GM18909 (cell line): Measurements from ENCODE around the gene DAPK2.

Experiments
- ATAC-seq: cut with Tn5 transposase; IDR thresholded peaks from one replicate; pipeline ENCODE4 v1.9.1; 2021; ENCODE audit warnings: mild to moderate bottlenecking; ENCODE audit not compliant: unreplicated experiment, poor library complexity

DAPK2 gene

DNA sequence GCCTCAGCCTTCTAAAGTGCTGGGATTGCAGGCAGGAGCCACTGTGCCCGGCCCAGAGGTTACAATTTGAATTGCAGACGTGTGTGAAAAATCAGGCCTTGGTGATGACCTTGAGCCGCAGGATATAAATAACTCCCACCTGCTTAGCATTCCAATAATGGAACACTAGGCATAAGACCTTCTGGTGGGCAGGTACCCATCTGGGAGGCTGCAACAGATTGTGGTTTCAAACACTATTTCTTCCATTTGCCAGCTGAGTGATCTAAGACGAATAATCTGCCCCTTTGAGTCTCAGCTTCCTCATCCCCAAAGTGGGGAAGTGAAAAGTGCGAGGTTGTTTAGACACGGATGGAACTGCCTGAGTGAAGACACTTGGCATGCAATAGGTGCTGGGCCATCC, 164.9 kb downstream of the DAPK2 start:
- ATAC-seq: no peak

DNA sequence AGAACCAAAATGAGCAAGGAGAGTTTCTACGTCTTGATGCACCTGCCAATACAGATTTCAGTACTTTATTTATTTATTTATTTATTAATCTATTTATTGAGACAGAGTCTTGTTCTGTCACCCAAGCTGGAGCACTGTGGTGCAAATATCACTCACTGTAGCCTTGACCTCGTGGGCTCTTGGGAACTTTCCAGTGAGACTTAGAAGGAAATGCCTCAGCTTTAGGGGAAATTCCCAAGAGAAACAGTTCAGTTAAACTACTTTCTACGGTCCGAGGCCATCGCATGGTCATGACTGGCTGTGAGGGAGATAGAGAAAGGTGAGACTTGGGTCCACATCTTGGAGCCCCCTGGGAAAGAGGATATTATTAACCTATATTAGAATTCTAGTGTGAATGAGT, 165.5 kb downstream of the DAPK2 start:
- ATAC-seq: no peak

DNA sequence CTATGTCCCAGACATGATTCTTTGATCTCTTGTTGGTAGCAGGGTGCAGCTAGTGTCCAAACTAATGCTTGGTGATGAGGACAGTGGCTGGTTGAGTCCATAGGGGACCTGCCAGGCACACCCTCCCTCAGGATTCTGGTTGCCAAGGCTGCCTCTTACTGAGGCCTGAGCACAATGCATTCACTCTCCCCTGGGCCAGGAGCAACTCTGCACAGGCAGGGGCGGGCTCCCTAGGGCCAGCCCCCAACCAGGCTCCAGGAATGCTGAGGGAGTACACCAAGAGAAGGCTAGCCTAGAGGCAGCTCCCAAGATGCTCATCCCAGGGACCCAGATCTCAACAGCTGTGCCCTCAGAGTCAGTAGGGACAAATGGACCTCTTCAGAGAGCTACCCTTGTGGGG, 166.3 kb downstream of the DAPK2 start:
- no peak for ATAC-seq

DNA sequence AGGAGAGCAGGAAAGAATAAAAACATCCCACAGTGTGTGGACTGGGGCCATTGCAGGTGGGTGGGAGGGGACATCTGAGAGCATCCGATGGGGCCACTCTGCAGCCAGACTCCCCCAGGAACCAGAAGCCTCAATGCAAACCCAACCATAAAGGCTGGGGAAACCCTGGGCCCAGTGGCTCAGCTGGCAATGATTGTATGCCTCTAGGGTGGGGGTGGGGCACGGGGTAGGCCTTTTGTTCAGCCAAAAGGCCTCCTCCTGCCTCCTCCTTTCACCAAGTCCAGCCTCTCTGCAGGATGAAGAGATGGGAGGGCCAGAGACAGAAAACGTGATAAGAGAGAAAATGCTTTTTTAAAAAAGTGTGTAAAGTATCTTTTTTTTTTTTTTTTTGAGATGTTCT, 167.1 kb downstream of the DAPK2 start:
- ATAC-seq: no peak

DNA sequence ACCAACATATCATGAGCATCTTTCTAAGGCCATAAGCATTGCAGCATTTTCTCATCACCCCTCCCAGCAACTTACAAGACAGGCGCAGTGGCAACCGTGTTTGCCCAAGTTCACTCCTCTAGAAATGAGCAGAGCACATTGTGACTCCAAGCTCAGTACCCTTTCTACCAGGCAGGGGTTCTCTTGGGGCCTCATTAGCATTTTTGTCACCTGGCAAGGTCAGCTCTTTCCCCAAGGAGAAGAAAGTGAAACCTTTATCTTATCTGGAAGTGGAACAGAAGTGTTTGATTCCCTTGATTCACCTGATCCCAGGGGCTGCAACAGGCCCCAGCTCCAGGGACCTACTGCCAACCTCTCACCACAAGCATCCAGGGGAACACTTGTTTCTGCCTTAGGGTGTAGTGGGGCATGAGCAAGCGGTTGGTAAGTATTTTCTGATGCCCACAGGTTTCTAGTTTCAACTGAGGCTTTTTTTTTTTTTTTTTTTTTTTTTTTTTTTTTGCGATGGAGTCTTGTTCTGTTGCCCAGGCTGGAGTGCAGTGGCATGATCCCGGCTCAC, 168.5 kb downstream of the DAPK2 start:
- no peak for ATAC-seq

DNA sequence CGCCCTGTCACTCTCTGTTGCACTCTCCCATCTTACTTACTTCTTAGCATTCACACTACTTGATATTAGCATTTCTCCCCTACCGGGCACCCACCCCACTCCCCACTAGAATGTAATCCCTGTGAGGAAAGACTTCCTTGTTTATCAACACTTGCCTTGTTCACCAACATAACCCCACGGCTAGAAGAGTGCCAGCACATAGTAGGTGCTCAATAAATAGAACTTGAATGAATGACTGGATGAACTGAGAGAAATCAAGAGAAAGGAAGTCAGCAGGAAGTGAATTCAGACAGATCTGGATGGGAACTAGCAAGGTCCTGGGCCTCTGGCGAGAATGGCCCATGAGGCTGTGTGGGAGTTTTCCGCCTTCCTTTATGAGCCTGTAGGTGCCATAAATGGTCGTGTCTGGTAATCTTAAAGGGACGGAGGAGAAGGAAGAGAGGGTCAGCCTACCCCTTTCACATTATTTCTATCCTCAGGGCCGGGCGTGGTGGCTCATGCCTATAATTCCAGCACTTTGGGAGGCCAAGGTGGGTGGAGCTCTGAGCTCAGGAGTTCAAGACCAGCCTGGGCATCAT, 170.1 kb downstream of the DAPK2 start:
- no peak for ATAC-seq

DNA sequence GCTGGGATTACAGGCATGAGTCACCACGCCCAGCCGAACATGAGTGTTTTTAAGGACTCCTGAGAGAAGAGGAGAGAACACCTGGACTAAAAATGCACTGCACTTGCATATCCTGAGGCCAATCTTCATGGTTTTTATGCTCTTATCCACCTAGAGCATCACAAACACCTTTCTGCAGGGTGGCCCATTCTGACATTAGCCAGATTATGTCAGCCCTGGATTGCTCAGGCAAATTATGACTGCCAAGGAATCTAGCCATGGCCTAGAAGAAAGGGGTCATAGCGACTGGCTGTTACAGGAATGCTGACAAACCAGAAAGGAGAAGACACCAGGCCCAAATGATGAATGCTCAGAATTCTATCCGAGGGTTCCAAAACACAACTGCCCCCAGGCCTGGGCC, 171.7 kb downstream of the DAPK2 start:
- ATAC-seq: no peak

DNA sequence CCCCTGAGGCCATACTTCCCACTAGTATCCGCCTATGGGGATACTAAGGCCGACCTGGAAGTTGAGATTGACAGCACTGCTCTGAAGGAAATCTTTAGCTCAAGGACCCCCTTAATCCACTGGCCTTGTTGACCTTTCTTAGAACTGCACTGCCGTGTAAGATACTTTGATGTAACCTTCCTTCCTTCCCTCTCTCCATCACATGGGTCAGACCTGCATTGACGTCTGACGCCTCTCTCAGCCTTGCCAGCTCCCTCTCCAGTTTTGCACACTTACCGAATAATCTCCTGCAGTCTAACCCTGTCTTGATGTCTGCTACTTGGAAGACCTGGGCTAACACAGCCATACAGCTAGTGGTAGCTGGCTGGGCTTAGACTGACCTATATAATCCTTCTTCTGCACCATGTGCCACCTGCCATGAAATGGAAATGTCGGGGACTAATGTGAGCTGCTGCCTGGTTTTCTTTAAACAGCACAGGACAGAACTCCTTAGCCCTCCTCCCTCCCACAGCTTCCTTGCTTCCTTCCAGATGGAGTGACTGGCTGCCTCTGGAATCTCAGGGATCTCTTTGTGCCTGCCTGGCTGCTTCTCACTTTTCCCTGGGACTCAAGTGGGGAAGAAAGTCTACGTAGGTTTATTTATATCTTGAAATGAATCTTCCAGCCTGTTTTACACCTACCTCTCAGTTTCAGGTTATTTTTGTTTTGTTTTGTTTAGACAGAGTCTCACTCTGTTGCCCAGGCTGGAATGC, 173.3 kb downstream of the DAPK2 start:
- ATAC-seq: no peak

DNA sequence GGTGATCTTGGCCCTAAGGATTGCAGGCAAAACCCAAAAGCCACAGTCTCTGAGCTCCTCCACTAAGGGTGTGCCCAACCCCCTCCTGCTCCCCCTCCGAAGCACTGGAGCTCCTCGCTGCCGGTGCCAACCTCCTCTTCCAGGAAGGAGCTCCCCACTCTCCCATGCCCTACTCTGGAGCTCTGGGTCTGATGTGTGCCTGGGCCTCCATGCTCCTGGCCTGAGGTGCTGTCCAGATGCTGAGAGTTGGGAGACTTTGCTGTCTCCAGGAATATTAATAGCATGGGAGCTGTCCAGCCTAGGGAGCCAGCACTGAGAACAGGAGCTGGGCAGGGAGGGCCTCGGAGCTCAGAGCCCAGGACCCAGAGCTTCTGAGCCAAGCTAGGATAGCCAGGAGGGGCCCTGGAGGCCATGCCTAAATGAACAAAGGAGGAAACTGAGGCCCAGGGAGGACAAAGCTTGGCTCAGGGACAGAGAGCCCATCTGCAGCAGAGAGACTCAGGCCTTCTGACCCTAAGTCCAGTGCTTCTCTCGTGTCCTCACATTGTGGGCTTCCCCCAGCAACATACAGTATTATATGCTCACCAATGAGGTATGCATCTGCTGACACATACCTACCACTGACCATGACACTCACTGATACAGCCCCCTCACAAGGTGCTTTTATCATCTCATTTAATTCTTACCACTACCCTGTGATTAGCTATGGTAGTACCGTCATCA, 175.6 kb downstream of the DAPK2 start:
- no peak for ATAC-seq

DNA sequence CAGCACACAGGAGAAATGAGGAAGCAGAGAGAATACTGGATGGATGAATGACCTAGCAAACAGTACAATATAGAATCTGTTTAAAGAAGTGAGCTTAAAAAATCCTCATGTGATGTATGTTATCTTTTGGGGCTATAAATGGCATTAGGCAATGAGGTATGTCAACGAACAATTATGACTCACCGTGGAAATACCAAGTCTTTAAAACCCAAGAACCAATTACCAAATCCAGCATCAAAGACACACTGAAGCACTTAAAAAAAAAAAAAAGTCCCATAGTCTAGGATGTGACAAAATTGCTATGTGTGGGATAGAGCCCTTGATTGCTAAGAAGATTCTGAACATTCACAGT, 176.3 kb downstream of the DAPK2 start:
- no peak for ATAC-seq

DNA sequence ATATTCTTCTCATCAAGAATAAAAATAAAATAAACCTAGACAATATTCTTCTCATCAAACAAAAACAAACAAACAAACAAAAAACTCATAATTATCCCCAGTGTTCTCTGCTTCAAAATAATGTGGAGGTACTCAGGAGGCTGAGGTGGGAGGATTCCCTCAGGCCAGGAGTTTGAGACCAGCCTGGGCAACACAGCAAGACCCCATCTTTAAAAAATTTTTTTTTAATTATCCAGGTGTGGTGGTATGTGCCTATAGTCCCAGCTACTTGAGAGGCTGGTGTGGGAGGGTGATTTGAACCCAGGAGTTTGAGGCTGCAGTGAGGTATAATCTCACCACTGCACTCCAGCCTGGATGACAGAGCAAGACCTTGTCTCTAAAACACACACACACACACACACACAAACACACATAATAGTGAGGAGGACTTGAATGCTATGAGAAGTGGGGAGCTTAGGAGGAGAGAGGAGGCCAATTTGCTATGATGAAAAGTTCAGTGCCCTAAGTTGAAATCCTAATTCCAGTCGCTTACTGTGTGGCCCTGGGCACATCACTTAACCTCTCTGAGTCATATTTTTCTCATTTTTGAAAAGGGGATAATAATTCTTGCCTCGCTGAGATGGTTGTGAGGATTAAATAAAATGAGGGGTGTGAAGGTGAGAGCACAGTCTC, 176.8 kb downstream of the DAPK2 start:
- no peak for ATAC-seq

DNA sequence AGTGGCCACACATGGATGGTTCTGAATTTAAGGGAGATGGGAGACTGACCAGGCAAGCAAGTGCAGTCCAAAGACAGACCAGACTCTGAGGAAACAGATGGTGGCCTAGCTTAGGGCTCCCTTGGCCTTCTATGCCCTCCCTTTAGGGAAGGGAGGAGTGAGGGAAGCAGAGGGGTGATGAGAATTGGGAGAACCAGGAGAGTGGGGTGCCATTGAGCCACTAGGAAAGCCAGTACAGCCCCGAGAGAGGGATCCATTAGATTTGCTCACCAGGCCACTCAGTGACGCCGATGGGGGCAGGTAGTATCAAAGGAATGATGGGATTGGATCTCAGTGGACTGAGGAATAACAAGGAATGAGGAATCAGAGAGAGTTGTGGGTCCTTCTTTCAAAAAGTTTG, 182.1 kb downstream of the DAPK2 start:
- ATAC-seq: no peak

DNA sequence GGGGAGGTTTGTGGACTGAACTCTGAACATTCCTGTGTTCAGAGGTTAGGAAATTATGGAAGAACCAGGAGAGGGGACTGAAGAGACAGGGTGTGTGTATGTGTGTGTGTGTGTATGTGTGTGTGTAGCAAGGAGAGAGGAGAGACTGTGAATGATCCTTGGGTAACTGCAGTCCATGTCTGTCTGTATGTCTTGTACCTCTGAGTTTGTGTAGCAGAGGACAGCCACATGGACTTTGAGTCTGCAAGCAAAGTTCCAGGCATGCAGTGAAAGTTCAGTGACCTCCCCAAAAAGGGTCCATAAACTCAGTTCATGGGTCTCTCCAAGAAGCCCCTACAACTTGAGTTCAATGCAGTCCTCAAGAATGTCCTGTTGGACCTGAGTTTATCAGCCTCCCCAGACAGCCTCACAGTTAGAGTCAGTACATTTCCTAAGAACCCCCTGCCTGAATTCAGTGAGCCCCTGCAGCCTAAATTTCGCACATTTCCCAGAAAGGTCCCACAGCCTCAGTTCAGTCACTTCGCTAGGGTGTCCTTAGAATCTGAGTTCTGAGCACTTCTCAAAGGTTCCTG, 184.3 kb downstream of the DAPK2 start:
- ATAC-seq: no peak

DNA sequence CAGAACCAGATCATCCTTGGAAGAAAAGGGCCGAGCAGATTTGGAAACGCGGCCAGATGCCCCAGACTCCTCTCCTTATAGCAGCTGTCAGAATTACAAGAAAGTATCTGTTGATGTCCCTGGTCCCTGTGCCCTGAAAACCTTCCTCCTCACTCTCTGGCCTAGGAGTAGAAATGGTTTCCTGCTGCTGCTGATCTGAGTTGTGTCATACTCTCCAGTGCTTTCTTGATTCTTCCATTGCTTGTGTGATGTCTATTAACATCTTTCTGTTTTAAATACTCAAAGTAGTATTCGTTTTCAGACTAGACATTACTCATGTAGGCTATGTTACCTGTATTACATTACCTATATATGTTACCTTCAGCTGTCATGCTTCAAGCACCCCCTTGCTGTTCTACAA, 185.7 kb downstream of the DAPK2 start:
- no peak for ATAC-seq

DNA sequence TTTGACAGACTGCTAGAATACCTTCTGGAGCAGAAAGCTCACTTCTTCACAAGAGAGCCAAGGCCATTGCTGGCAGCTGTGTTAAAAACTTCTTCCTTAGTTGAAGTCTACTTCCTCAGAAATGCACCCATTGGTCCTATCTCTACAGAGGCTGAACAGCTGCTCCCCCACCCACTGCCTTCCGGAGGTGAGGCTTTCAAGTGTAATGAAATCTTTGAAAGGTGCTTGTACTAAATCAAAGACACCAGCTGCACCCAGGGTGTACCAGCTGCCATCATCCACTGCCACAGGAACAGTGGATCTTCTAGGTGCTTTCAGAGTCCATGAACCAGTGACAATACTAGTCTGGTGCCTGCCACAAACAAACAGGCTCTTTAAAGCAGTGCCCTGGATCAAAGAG, 186.1 kb downstream of the DAPK2 start:
- no peak for ATAC-seq

DNA sequence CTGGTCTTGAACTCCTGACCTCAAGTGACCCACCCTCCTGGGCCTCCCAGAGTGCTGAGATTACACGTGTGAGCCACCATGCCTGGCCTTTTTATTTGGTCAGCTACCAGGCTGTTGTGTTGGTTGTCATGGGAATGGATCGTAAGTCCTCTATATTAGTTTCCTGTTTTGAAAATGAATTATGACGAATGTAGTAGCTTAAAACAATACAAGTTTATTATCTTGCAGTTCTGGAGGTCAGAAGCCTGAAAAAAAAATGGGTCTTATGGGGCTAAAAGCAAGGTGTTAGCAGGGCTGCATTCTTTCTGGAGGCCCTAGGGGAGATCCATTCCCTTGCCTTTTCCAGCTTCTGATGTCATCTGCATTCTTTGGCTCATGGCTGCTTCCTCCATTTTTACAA, 187.4 kb downstream of the DAPK2 start:
- ATAC-seq: no peak

DNA sequence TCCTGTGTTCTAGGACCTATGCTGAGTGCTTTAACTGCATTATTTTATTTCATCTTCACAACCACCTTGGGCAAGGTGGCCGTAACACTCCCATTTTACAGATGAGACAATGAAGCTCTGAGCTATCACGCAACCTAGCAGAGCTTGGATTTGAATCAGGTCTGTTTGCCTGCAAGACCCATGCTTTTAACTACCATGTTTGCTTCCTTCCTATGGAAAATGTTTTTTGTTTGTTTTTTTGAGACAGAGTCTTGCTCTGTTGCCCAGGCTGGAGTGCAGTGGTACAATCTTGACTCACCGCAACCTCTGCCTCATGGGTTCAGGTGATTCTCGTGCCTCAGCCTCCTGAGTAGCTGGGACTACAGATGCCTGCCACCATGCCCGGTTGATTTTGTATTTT, 187.8 kb downstream of the DAPK2 start:
- ATAC-seq: no peak

DNA sequence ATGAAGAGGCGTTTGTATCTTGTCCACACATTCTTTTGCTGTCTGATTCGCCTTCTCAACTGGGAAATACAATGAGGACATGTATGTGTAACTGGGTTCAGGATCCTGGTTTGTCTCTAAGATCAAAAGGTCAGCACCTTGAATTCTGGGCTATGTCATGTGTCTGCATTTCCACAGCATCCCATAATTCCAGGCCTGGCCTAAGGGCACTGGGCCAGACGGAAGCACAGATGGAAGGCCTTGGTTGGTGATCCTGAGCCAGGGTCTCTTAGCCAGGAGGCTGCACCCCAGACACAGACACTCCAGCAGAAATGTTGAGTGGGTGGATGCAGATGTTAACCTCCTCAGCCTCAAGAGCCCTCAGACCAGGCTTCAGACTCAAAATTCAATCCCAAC, 188.8 kb downstream of the DAPK2 start:
- ATAC-seq: no peak
